Suprapubic skin (tissue), 4 donors: ENCODE measurements around the gene RAD9B. TPM values are rescaled to one million over a fixed set of nuclear protein-coding genes. Genes with fewer than 3 reads are reported as not detected.

Experiments
- DNase-seq, 2 donors: peaks; one replicate each; pipeline ENCODE4 v3.0.0-alpha.2; 2019; ENCODE audit warnings: low spot score in 2 of 2
- H3K27ac ChIP-seq: fragments of 200-600 bp; sonication (generic); one replicate; pipeline ENCODE4 v1.5.1; 2019
- H3K27me3 ChIP-seq: fragments of 200-600 bp; sonication (generic); one replicate; pipeline ENCODE4 v1.5.1; 2019
- H3K36me3 ChIP-seq: fragments of 200-600 bp; sonication (generic); one replicate; pipeline ENCODE4 v1.5.1; 2019
- H3K4me1 ChIP-seq: fragments of 200-600 bp; sonication (generic); one replicate; pipeline ENCODE4 v1.5.1; 2019
- H3K4me3 ChIP-seq: fragments of 200-600 bp; sonication (generic); one replicate; pipeline ENCODE4 v1.5.1; 2019; ENCODE audit warnings: mild to moderate bottlenecking
- H3K9me3 ChIP-seq: fragments of 200-600 bp; sonication (generic); one replicate; pipeline ENCODE4 v1.5.1; 2019
- CTCF ChIP-seq, 2 donors: fragments of 200-600 bp in 1 of 2; fragments of 450-650 bp in 1 of 2; sonication (generic) in 1 of 2; IDR thresholded peaks; one replicate each; pipeline ENCODE4 v1.5.1; 2016 to 2019; ENCODE audit warnings: antibody characterized with exemption in 2 of 2, mild to moderate bottlenecking in 1 of 2, moderate library complexity in 1 of 2
- EP300 ChIP-seq: sonication (generic); formaldehyde crosslinking; IDR thresholded peaks from one replicate; pipeline ENCODE4 v1.6.1; 2017; ENCODE audit warnings: antibody characterized with exemption
- POLR2A ChIP-seq, 2 donors: fragments of 450-650 bp; IDR thresholded peaks; one replicate each; pipeline ENCODE4 v1.6.1; 2017; ENCODE audit warnings: antibody characterized with exemption in 2 of 2, mild to moderate bottlenecking in 2 of 2, moderate library complexity in 2 of 2
- POLR2AphosphoS5 ChIP-seq, 3 donors: sonication (generic); formaldehyde crosslinking; IDR thresholded peaks; one replicate each; pipeline ENCODE4 v1.6.1; 2017; ENCODE audit warnings: antibody characterized with exemption in 3 of 3
- WGBS: methylation state at CpG from one replicate; pipeline ENCODE4 v1.1.5; 2018; 5-methylcytosine and 5-hydroxymethylcytosine counted together
- total RNA-seq, 4 donors: library from RNA; depleted of rRNA; stranded (reverse); fragments of >200 nt; gene quantifications; one replicate each; pipeline ENCODE4 v1.1.0, GENCODE V29; 2016

RAD9B gene
- total RNA-seq, 4 donors from 2014 or later, result 0.19 to 0.47 (median 0.40) TPM; not detected in 1

- H3K27ac ChIP-seq, result peak overlapping the region; percentile 74
- H3K36me3 ChIP-seq, result peaks cover 25% of the 10 kb centered on the region
- TF ChIP-seq EP300 (no peak), CTCF (IDR thresholded peaks at IDR 0.05) (no peak), POLR2AphosphoS5 (IDR thresholded peaks at IDR 0.05) (no peak), POLR2A (IDR thresholded peaks at IDR 0.05) (no peak)
- no peak overlapping the region for H3K4me3 ChIP-seq
- H3K27me3 ChIP-seq, result no peaks in the 10 kb centered on the region
- 43% methylated on average over 2 of the region's 2 CpGs for WGBS
- no peaks in the 10 kb centered on the region for H3K9me3 ChIP-seq
- no peak for DNase-seq
- peaks cover 40% of the 10 kb centered on the region for H3K4me1 ChIP-seq
These were observed 29.7 kb downstream of the RAD9B start for GRCh38 chr12:110531741-110532333.

- Histone ChIP-seq H3K9me3 (no peaks in the 10 kb centered on the region), H3K4me3 (no peak overlapping the region), H3K27ac (peak overlapping the region; percentile 74), H3K27me3 (no peaks in the 10 kb centered on the region), H3K36me3 (peaks cover 33% of the 10 kb centered on the region), H3K4me1 (peaks cover 48% of the 10 kb centered on the region)
- DNase-seq, result no peak
- WGBS, result 88% methylated on average over 3 of the region's 3 CpGs
- no peak for TF ChIP-seq EP300
- TF ChIP-seq CTCF (IDR thresholded peaks at IDR 0.05), result no peak
- TF ChIP-seq POLR2AphosphoS5 (IDR thresholded peaks at IDR 0.05), result no peak
- TF ChIP-seq POLR2A (IDR thresholded peaks at IDR 0.05), result no peak
These were observed 30.5 kb downstream of the RAD9B start for GRCh38 chr12:110532644-110533043.

- no peaks in the 10 kb centered on the region for H3K9me3 ChIP-seq
- H3K4me3 ChIP-seq, result no peak overlapping the region
- peaks cover 37% of the 10 kb centered on the region for H3K36me3 ChIP-seq
- H3K4me1 ChIP-seq, result peaks cover 58% of the 10 kb centered on the region
- DNase-seq, result no peak
- TF ChIP-seq POLR2A (IDR thresholded peaks at IDR 0.05) (no peak), CTCF (IDR thresholded peaks at IDR 0.05) (no peak), EP300 (no peak), POLR2AphosphoS5 (IDR thresholded peaks at IDR 0.05) (no peak)
- no peak overlapping the region for H3K27ac ChIP-seq
- H3K27me3 ChIP-seq, result no peaks in the 10 kb centered on the region
- 76% methylated on average over 6 of the region's 6 CpGs for WGBS
These were observed 31.5 kb downstream of the RAD9B start for GRCh38 chr12:110533607-110534006.

GRCh38 chr12:110534811-110535210, 32.7 kb downstream of the RAD9B start:
- Histone ChIP-seq H3K4me3 (no peak overlapping the region), H3K9me3 (no peaks in the 10 kb centered on the region), H3K36me3 (peaks cover 37% of the 10 kb centered on the region), H3K27me3 (no peaks in the 10 kb centered on the region), H3K4me1 (peaks cover 67% of the 10 kb centered on the region), H3K27ac (no peak overlapping the region)
- DNase-seq, result no peak
- WGBS, result 92% methylated on average over 6 of the region's 6 CpGs
- TF ChIP-seq POLR2AphosphoS5 (IDR thresholded peaks at IDR 0.05), result no peak
- no peak for TF ChIP-seq EP300
- no peak for TF ChIP-seq CTCF (IDR thresholded peaks at IDR 0.05)
- no peak for TF ChIP-seq POLR2A (IDR thresholded peaks at IDR 0.05)

GRCh38 chr12:110536834-110537604, 34.9 kb downstream of the RAD9B start:
- WGBS, result 67% methylated on average over 4 of the region's 4 CpGs

More at GRCh38 chr12:110536834-110537604, 34.9 kb downstream of the RAD9B start:
- DNase-seq, result no peak
- H3K4me1 ChIP-seq, result peaks cover 64% of the 10 kb centered on the region
- no peak for TF ChIP-seq POLR2A (IDR thresholded peaks at IDR 0.05)
- TF ChIP-seq EP300, result no peak
- no peak for TF ChIP-seq POLR2AphosphoS5 (IDR thresholded peaks at IDR 0.05)
- no peak for TF ChIP-seq CTCF (IDR thresholded peaks at IDR 0.05)
- peaks cover 37% of the 10 kb centered on the region for H3K36me3 ChIP-seq
- H3K4me3 ChIP-seq, result no peak overlapping the region
- H3K27ac ChIP-seq, result peak overlapping the region; percentile 79
- H3K9me3 ChIP-seq, result no peaks in the 10 kb centered on the region
- H3K27me3 ChIP-seq, result no peaks in the 10 kb centered on the region
